ENCODE results near the gene SLC35G1.

DNA sequence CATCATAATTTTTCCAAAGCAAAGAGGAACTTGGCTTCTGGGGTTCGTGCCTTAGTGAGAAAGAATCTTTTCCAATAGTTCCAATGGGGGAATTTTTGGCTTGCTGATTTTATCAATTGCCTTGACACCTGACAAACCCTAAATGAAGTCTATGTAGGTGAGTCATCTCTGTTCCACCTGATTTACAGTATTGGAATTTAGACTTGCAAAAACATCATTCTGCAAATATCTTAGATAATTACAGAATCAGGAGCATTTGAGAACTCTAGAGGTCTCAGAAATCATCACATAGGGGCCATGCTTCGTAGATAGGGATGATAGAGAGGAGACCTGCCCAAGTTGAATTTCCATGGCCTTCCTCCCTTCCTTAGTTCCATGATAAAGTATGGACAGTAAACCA is 9.3 kb downstream of the SLC35G1 start:
- TF ChIP-seq SP2 (IDR thresholded peaks at IDR 0.05; ENCODE audit: low read length) (no peak), POLR2A (IDR thresholded peaks at IDR 0.05; ENCODE audit: control extremely low read depth in 1 of 2, low read depth in 2 of 2, low read length in 2 of 2) (no peak), HDAC2 (IDR thresholded peaks at IDR 0.05; ENCODE audit: borderline replicate concordance in 1 of 2, low read depth in 2 of 2, low read length in 2 of 2) (no peak), BACH1 (IDR thresholded peaks at IDR 0.05; ENCODE audit: low read length) (no peak)
- TF ChIP-seq, protein P1, sequence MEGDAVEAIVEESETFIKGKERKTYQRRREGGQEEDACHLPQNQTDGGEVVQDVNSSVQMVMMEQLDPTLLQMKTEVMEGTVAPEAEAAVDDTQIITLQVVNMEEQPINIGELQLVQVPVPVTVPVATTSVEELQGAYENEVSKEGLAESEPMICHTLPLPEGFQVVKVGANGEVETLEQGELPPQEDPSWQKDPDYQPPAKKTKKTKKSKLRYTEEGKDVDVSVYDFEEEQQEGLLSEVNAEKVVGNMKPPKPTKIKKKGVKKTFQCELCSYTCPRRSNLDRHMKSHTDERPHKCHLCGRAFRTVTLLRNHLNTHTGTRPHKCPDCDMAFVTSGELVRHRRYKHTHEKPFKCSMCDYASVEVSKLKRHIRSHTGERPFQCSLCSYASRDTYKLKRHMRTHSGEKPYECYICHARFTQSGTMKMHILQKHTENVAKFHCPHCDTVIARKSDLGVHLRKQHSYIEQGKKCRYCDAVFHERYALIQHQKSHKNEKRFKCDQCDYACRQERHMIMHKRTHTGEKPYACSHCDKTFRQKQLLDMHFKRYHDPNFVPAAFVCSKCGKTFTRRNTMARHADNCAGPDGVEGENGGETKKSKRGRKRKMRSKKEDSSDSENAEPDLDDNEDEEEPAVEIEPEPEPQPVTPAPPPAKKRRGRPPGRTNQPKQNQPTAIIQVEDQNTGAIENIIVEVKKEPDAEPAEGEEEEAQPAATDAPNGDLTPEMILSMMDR (IDR thresholded peaks at IDR 0.05; ENCODE audit: control extremely low read depth in 1 of 3, insufficient read depth in 1 of 3, low read depth in 1 of 3, low read length in 3 of 3): no peak
- TF ChIP-seq, protein P2, sequence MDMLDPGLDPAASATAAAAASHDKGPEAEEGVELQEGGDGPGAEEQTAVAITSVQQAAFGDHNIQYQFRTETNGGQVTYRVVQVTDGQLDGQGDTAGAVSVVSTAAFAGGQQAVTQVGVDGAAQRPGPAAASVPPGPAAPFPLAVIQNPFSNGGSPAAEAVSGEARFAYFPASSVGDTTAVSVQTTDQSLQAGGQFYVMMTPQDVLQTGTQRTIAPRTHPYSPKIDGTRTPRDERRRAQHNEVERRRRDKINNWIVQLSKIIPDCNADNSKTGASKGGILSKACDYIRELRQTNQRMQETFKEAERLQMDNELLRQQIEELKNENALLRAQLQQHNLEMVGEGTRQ (IDR thresholded peaks at IDR 0.05; ENCODE audit: low read length): no peak

All from H1 (cell line).